PC-9 (cell line): ENCODE results near the gene SUPV3L1.

ENCODE experiments used
- EZH2 ChIP-seq: fragments of 200-600 bp; sonication (generic); IDR thresholded peaks from 2 replicates; pipeline ENCODE4 v1.8.0; 2017; ENCODE audit warnings: antibody characterized with exemption, low read depth
- TF ChIP-seq, protein P1 (sequence below): fragments of 200-600 bp; sonication (generic); conservative IDR thresholded peaks from 2 replicates; pipeline ENCODE4 v1.6.1; 2017; ENCODE audit warnings: mixed run types, antibody characterized with exemption, mild to moderate bottlenecking, moderate library complexity

DNA sequence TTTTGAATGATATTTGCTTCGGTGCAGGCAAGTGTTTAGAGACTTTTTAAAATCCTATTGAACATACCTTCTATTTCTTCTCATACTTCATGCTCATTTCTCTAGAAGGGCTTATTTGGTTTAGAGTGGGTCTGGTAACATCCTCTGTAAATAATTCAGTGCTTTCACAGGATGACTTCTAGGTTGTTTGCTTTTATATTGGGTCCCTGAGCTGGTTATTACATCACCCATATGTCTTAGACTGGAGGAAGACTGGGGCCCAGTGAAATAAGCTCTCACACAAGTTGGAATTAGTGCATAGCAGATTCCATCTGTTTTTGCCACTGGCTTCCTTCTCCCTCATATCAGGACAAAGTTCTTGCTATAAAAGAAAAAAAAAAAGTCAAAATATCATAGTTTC is 6.5 kb downstream of the SUPV3L1 start:
- TF ChIP-seq EZH2: no peak
- TF ChIP-seq, protein P1, sequence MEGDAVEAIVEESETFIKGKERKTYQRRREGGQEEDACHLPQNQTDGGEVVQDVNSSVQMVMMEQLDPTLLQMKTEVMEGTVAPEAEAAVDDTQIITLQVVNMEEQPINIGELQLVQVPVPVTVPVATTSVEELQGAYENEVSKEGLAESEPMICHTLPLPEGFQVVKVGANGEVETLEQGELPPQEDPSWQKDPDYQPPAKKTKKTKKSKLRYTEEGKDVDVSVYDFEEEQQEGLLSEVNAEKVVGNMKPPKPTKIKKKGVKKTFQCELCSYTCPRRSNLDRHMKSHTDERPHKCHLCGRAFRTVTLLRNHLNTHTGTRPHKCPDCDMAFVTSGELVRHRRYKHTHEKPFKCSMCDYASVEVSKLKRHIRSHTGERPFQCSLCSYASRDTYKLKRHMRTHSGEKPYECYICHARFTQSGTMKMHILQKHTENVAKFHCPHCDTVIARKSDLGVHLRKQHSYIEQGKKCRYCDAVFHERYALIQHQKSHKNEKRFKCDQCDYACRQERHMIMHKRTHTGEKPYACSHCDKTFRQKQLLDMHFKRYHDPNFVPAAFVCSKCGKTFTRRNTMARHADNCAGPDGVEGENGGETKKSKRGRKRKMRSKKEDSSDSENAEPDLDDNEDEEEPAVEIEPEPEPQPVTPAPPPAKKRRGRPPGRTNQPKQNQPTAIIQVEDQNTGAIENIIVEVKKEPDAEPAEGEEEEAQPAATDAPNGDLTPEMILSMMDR: no peak
